NCI-H446 (cell line): ENCODE measurements around the gene MYOZ3.

Experiments used
- DNase-seq, 2 experiments: peaks; one replicate each; lab custom pipeline; 2025; lab: John Stamatoyannopoulos, UW

The MYOZ3 gene

DNA sequence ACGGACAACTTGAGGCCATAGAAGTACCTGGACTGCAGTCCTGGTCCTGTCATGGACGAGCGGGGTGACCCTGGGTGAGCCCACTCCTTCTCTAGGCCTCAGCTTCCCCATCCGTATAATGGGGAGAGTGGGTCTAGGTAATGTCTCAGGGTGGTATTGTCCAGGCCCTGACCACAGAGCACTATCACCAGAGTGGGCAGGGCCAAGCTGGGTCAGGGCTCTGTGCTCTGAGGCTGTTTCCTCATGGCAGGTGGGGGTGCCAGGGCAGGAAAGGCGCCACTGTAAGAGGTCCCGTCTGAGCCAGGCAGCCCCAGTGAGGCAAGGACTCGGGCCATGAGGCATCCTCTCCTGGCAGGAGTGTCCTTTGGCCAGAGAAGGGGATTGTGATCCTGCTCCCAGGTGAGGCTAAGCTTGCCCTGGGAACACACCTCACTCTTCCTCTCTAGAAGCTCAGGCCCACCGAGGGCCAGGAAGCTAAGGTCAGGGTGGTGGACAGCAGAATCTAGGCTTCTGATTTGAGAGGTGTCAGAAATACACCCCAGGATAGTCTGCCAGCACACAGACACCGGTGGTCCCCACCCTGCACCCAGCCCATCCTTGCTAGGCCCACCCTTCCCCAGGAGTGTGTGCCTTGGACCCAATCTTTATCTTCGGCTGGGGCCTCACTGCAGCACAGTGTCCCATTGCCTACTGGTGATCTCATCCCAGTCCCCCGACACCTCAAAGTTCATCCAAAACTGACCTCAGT is 1.5 kb upstream of the MYOZ3 start:
- no peak for DNase-seq

DNA sequence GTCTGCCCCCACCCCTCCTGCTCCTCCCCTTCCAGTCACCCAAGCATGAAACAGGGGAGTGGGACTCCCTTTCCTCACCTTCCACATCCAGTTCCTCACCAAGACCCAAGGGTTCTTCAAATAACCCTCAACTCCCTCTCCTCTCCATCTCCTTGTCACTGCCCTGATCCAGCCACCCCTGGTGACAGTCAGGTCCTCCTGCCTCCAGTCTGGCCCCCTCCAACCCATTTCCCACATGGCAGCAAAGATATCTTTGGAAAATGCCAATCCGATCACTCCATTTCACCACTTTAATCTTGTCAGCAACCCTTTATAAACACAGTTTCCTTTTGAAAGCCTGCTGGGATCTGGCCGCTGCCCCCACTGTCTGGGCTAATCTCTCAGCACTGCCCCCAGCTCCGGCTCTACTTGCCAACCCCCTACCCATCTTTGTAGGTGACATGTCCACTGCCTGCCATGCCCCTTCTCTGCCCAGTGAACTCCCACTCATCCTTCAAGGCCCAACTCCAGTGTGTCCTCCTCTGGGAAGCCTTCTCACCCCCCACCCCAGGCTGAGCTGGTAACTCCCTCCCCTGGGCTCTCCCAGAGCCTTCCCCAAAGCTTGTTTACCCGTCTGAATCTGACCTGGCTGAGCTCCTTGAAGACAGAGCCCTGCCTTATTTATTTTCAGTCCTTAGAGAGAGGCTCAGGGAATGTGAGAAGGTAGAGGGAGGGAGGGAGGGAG is 781 bp upstream of the MYOZ3 start:
- no peak for DNase-seq

DNA sequence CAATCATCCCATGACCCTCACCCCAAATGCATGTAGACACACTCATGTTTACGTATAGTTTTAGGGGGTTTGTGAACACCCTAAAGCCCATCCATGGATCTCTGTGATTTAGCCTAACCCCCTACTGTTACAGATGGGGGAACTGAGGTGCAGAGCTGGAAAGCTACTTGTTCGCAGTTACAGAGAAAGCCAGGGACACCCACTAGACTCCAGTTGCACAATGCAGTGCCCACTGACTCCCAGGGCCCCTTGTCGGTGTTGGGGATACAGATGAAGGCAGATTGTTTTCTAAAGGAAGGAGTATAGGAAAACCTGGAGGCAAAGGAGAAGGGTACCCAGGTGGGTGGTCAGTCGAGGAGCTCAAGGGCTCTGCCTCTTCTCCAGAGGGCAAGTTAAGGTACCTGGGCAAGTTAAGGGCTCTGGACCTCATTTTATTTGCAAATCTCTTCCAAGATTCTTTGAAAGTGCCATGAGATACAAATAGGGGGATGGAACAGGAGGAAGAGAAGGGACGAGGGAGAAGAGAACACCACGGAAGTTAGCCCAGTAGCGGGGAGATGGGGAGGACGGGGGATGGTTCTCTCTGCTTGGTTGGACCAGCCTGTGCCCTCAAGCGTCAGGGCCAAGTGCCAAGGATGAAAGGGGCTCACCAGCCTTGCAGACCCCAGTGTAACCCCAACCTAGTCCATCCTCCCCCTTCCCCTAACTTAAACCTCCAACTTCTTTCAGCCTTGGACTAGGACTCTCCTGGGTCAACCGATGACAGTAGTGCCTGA is 958 bp downstream of the MYOZ3 start:
- no peak for DNase-seq

DNA sequence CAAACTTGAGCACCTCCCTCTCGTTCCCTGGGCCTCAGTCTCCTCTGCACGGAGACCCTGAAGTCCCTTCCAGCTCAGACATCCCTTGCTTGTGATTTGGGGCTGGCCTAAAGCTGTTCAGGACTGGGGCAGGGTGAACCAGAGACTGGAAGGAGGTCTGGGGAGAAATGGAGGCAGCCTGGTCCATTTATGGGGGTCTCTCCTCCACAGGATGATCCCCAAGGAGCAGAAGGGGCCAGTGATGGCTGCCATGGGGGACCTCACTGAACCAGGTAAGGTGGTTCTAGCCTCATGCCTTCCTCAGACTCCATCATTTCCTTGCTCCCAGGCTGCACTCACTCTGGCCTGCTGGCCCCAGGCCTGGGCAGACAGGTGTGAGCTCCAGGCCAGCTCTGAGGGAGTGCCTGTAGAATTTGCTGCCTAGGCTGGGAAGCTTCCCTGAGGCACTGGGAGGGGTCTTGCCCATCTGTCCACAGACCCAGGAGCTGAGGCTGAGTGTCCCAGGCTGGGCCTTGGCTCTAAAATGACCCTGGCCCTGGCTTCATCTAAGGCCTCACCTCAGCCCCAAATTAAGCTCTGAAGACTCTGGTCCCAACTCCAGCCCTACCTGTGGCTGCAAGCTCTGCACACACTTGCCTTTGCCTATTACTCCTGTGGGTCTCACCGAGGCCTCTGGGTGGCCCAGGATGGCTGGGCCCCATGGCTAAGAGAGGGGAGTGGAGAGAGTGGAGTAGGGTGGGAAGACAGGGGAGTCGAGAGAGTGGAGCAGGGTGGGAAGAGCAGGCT is 1.9 kb downstream of the MYOZ3 start:
- DNase-seq, result no peak

DNA sequence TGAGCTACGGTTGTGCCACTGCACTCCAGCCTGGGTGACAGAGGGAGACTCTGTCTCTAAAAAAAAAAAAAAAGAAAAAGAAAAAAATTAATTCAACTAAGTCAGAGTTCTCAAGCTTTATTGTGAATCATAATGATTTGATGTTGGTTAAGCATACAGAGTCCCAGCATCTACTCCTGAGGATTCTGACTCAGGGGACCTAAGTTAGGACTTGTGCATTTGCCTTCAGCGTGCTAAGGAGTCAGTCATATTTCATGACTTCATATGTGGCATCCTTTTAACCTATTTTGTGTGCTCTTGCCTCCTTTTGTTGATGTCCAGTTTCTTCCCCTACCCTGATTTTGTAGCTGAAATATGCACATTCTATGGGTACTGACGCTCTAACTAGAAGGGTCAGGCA is 2.9 kb downstream of the MYOZ3 start:
- no peak for DNase-seq

DNA sequence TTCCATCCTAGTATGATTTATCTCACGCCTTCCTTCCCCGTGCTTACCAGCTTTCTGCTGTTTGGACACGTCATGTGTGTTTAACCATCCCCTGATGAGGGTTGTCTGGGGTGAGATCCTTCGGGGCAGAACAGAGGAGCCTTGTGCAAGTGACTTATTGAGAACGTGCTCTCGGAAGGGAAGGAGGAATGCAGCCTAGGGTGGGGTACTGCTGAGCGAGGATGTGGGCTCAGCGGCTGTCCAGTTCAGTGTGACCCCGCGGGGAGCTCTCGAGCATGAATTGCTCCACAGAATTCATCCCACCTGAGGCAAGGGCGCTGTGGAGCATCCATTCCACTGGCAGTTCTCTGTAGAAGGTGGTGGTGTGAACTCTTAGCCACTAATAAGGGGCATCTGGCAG is 4.0 kb downstream of the MYOZ3 start:
- DNase-seq, result no peak

DNA sequence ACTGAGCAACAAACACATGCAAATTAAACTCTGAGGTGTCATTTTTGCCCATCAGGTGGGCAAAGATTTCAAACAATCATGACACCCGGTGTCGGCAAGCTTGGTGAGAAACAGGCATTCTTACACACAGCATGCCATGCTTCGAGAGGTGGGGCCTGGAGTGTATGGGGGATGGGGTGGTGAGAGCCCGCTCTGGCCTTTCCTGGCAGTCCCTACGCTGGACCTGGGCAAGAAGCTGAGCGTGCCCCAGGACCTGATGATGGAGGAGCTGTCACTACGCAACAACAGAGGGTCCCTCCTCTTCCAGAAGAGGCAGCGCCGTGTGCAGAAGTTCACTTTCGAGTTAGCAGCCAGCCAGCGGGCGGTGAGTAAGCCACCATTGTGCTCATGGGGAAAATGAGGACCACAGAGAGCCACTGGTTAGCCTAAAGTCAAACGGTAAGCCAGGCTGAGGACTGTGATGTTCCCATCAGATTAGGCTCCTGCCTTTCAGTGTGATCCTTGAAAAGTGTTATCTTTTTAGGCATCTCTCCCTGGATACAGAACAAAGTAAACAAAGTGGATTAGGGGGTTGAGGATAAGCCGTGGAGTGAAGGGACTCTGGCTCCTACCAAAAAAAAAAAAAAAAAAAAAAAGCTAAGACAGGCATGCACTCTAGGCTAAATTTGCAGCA is 9.4 kb downstream of the MYOZ3 start:
- DNase-seq, result no peak

DNA sequence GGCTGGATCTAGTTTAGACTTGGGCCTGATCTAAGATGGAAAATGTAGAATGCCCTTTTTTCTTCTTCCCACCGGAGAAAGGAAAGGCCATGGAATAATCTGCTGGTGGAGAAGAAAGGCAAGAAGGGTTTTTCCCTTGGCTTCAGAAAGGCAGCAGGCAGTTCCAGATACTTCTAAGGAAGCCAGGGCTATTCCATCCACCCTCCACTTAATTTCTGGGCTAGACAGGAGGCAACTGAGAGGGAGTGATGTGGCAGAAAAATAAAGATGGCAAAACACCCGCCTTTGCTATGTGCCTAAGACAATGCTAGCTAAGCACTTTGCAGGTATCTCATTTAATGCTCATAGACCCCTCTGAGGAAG is 9.9 kb downstream of the MYOZ3 start:
- DNase-seq, result no peak

DNA sequence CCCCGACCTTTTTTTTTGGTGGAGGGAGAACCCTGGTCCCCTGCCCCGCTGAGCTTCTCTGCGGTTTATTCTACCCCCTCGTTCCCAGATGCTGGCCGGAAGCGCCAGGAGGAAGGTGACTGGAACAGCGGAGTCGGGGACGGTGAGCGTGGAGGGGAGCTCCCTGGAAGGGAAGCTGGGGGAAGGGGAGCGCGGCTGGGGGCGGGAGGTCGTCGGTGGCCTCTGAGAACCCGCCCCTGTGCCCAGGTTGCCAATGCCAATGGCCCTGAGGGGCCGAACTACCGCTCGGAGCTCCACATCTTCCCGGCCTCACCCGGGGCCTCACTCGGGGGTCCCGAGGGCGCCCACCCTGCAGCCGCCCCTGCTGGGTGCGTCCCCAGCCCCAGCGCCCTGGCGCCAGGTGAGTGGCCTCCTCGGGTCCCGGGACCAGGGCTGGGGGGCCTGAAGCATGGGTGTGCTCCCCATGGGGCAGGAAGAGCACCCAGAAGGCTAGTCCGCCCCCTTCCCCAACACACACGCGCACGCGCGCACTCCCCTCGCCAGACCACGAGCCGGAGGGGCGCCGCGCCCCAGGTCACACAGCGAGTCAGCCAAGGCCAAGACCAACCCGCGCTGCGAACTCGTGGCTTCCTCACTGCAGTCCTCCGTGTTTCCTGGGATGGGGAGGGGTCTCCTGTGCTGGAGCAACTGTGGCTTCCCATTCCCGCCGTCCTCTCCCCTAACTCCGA is 10.6 kb downstream of the MYOZ3 start:
- DNase-seq, result no peak

DNA sequence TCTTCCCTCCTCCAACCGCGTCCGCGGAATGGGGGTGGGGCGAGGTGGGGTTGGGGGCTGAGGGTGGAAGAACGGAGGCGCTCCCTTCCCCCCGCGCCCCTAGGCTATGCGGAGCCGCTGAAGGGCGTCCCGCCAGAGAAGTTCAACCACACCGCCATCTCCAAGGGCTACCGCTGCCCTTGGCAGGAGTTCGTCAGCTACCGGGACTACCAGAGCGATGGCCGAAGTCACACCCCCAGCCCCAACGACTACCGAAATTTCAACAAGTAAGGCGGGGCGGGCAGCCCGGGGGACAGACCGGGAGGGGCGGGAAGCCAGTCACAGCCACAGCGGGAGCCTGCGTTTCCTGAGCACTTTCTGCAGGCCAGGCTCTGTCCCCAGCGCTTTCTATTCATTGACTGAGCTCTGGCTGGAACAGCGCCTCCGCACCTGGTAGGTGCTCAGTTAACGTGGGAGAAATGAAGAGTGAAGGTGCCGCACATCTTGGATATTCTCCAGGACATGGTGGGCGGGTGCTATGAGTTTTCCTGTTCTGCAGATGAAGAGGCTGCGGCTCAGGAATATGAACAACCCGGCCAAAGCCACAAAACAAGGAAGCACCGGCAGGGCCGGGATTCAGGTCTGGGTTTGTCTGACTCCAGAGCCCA is 11.3 kb downstream of the MYOZ3 start:
- no peak for DNase-seq

DNA sequence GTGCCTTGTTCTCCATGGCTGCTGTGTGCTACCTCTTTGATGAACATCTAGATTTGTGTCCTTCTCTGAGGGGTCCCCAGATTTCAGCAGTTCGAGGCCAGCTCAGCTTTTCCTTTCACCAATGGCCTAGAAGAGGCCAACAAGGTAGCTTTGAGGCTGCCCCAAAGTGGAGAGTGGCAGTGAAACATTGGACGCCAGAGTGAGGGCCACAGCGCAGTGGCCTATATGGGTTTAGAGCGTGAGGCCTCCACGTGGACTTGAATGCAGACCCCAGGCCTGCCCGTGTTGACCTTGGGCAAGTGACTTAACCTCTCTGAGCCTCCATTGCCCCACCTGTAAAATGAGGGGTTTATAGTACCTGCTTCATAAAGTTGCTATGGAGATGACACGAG is 11.8 kb downstream of the MYOZ3 start:
- no peak for DNase-seq

DNA sequence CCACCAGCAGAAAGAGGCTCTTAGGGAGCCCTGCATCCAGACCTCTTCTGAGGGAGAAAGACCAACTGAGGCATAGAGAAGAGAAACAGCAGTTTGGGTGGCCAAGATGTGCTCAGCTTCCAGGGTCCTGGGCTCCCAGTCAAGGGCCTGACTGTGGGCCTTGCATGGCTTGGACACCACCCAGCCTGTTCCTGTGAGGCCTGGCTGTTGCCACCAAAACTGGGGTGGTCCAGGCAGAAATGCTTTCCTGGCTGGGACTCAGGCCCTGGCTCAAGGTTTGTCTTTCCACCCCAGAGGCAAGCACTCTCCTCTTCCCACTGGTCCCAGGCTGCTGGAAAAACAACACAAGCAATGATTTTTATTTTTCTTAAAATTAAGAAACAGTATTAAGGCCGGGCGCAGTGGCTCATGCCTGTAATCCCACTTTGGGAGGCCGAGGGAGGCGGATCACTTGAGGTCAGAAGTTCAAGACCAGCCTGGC is 13.3 kb downstream of the MYOZ3 start:
- DNase-seq, result no peak

DNA sequence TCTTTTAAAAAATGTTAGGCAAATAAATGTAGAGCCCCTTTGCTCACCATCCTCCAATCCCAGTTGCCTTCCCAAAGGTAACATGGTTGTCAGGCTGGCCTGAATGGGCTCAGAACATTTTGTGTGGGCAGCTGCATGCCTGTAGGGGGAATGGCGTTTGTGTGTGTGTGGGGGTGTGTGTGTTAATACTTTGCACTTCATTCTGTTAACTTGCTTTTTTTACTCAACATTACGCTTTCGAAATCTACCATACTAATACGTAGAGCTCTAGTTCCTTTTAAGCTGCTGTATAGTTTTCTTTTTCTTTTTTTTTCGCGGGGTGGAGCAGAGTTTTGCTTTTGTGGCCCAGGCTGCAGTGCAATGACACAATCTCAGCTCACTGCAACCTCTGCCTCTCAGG is 14.0 kb downstream of the MYOZ3 start:
- DNase-seq, result no peak

DNA sequence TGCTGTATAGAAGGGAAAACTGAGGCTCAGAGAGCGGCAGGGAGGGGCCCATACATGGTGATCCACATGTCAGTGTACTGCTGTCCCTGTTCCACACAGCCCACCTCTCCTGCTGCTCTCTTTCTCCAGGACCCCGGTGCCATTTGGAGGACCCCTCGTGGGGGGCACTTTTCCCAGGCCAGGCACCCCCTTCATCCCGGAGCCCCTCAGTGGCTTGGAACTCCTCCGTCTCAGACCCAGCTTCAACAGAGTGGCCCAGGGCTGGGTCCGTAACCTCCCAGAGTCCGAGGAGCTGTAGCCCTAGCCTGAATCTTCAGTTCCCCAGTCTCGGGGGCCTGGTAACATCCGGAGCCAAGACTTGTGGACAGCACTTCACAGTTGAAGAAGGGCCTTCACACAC is 15.5 kb downstream of the MYOZ3 start:
- DNase-seq, result no peak

DNA sequence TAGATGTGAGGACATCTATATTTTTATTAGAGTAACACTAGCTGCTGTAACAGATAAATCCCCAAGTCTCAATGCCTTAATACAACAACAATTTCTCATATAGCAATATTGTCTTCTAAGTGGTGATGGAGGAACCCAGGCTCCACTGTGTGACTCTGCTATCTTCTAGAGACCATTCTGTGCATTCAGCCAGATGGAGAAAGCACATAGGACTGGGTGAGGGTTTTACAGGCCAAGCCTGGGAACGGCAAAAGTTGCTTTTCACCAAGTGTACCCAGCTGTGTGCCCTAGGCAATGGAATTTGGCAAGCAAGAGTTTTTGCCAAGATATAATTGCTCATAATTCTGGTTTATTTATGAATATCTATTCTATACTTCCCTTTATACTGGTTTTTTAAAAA is 28.1 kb downstream of the MYOZ3 start:
- DNase-seq, result no peak

DNA sequence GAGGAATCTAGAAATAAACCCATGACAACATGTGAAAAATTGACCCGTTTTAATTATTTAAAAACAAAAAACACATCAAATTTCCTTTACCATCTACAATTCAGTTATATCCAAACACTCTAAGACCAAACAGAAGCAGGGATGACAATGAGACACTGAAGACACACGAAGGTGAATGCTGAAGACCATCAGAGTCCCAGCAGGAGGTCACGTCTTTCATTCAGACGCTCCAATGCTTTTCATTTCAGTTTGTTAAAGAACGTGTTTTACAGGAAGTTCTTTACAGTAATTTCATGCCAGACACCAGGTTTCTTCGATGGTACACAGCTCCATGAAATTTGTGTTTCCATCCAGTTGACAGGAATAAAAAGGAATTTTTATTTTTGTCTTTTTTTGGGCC is 29.7 kb downstream of the MYOZ3 start:
- DNase-seq, result no peak

DNA sequence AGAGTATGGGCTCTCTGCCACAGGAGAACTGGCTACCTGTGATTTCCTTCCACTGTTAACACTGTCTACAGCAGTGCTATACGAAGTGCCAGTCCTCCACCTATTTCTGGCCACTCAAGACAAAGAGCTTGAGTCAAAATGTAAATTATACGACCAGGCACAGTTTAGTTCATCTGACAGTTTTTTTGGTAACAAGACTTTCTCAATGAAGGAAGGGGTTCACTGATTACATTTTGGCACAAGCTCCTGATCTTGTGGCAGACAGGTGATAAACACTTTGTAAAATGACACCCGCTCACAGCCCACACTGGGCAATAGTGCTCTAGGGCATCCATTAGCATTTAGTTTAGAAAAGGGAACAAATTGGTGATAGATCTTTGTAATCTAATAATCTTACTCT is 31.2 kb downstream of the MYOZ3 start:
- DNase-seq, result no peak

DNA sequence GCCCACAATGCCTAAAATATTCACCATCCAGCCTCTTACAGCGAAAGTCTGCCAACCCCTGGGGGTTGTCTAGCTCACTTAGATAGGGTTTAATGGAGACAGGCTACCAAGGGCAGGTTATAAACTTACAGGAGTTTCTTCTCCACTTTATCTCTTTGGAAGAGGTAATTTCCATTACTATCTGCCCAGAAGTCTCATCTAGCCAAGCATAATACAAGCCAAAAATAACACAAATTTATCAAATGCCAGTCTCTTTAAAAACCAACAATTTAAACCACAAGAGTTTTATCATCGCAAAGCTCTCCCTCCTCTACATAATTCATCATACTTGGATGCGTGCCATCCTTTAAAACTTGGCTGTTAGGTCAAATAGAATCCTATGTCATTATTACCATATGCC is 33.6 kb downstream of the MYOZ3 start:
- DNase-seq, result no peak

DNA sequence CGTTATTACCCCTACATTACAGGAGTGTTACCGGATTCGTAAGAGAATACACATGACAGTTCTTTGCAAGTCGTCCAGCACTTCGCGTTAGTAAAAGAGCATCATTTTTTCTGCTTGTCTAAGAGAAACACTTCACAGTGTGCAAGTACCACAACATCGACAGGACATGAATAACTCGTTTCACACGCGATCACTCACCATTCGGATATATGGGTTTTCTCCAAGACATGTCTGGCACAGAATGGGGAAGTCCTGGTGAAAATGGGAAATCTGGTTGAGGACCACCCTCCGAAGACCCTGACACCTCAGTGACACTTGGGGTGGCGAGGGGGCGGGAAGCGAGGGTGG is 39.2 kb downstream of the MYOZ3 start:
- no peak for DNase-seq

DNA sequence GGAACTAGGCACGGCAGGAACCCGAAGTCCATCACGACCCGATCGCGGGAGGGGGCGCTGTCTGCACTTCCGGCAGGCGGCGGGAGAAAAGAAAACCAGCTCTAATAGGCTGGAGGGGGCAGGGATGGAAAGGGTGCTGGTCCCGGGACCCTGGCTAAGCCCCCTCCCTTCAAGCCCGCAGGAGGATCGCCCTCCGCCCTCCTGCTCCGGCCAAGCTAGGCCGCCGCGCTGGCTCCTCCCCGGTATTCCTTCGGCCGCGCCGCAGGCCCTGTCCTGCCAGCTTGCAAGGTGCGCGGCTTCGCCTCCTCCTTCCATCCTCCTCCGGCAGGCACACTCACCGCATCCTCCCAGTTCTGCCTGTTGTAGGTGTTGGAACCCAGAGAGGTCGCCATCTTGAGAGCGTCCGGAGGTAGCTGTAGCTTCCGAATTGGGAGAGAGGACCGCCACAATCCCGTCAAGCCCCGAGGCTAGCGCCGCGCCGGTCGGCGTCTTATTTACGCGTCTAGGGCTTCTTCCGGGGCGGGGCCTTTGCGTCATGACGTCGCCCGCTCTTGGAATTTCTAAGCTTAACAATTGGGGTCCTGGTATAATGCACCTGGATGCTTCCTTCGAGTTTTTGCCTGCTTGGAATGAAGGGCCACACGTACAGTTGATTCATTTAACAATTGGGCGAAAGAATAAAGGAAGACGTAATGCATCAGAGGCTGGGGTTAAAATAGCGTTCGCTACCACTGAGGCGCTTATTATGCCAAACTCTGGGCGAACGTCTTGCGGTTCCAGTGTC is 39.7 kb downstream of the MYOZ3 start, which contains the start of gene RBM22:
Gene RBM22 (minus strand): TSS at position 469 of the 784 bp plus-strand sequence. CDS start 77 bp downstream, at position 392.
- DNase-seq, result peak; percentile 69 to 92
